H9 (cell line): ENCODE measurements around the gene MKI67. TPM values are rescaled to one million over a fixed set of nuclear protein-coding genes. Genes with fewer than 3 reads are reported as not detected.

ENCODE experiments used
- DNase-seq: peaks from one replicate; pipeline ENCODE4 v3.0.0-alpha.2; 2017
- H2AFZ ChIP-seq: one replicate; pipeline ENCODE4 v1.6.1; 2013; ENCODE audit warnings: mild to moderate bottlenecking, low read length, control low read depth, moderate library complexity
- H2AK5ac ChIP-seq: 2 replicates; pipeline ENCODE4 v1.6.1; 2013; ENCODE audit warnings: low read length, control low read depth, mixed read lengths; ENCODE audit not compliant: insufficient read length
- H2BK120ac ChIP-seq: one replicate; pipeline ENCODE4 v1.6.1; 2013; ENCODE audit warnings: low read depth, mild to moderate bottlenecking, low read length, control low read depth, inconsistent platforms; ENCODE audit not compliant: poor library complexity, severe bottlenecking
- H2BK12ac ChIP-seq: 2 replicates; pipeline ENCODE4 v1.6.1; 2013; ENCODE audit warnings: low read length, control low read depth, mixed read lengths, low read depth; ENCODE audit not compliant: insufficient read length
- H2BK15ac ChIP-seq: 2 replicates; pipeline ENCODE4 v1.6.1; 2013; ENCODE audit warnings: low read depth, low read length, control low read depth
- H2BK20ac ChIP-seq: one replicate; pipeline ENCODE4 v1.6.1; 2013; ENCODE audit warnings: low read depth, mild to moderate bottlenecking, low read length, control low read depth, inconsistent platforms; ENCODE audit not compliant: poor library complexity, severe bottlenecking
- H2BK5ac ChIP-seq: 2 replicates; pipeline ENCODE4 v1.6.1; 2013; ENCODE audit warnings: low read length, control low read depth, mixed read lengths; ENCODE audit not compliant: insufficient read length
- H3K14ac ChIP-seq: 2 replicates; pipeline ENCODE4 v1.6.1; 2013; ENCODE audit warnings: low read length, control low read depth; ENCODE audit not compliant: insufficient read depth
- H3K18ac ChIP-seq: 2 replicates; pipeline ENCODE4 v1.6.1; 2013; ENCODE audit warnings: low read depth, mild to moderate bottlenecking, mixed read lengths, low read length, control low read depth; ENCODE audit not compliant: insufficient read length
- H3K23ac ChIP-seq: 2 replicates; pipeline ENCODE4 v1.6.1; 2013; ENCODE audit warnings: low read length, control low read depth, mixed read lengths, low read depth; ENCODE audit not compliant: insufficient read length
- H3K23me2 ChIP-seq: 2 replicates; pipeline ENCODE4 v1.6.1; 2013; ENCODE audit warnings: low read depth, mild to moderate bottlenecking, mixed read lengths, low read length, control low read depth; ENCODE audit not compliant: insufficient read length, poor library complexity, severe bottlenecking
- H3K27ac ChIP-seq: 2 replicates; pipeline ENCODE4 v1.5.1; 2013; ENCODE audit warnings: low read length, control low read depth, mixed read lengths, low read depth; ENCODE audit not compliant: insufficient read length
- H3K27me3 ChIP-seq: 2 replicates; pipeline ENCODE4 v1.6.1; 2013; ENCODE audit warnings: low read length, control low read depth, inconsistent platforms; ENCODE audit not compliant: insufficient read depth
- H3K4ac ChIP-seq: 2 replicates; pipeline ENCODE4 v1.6.1; 2013; ENCODE audit warnings: low read depth, mild to moderate bottlenecking, control low read depth, inconsistent platforms, low read length, moderate library complexity
- H3K4me1 ChIP-seq: 2 replicates; pipeline ENCODE4 v1.6.1; 2013; ENCODE audit warnings: low read length, control low read depth, inconsistent platforms; ENCODE audit not compliant: insufficient read depth
- H3K4me2 ChIP-seq: 2 replicates; pipeline ENCODE4 v1.6.1; 2013; ENCODE audit warnings: low read length, control low read depth, mixed read lengths; ENCODE audit not compliant: insufficient read length, insufficient read depth
- H3K56ac ChIP-seq: 2 replicates; pipeline ENCODE4 v1.6.1; 2013; ENCODE audit warnings: low read depth, mild to moderate bottlenecking, mixed read lengths, low read length, control low read depth; ENCODE audit not compliant: insufficient read length
- H3K79me1 ChIP-seq: 2 replicates; pipeline ENCODE4 v1.6.1; 2013; ENCODE audit warnings: low read depth, mild to moderate bottlenecking, moderate library complexity, low read length, control low read depth, inconsistent platforms; ENCODE audit not compliant: insufficient read depth, poor library complexity, severe bottlenecking
- H3K79me2 ChIP-seq: 2 replicates; pipeline ENCODE4 v1.6.1; 2013; ENCODE audit warnings: low read length, control low read depth, inconsistent platforms; ENCODE audit not compliant: insufficient read depth
- H3K9ac ChIP-seq: 2 replicates; pipeline ENCODE4 v1.6.1; 2013; ENCODE audit warnings: low read length, control low read depth, mixed read lengths; ENCODE audit not compliant: insufficient read length; ENCODE audit errors: extremely low read depth
- H3K9me3 ChIP-seq: one replicate; pipeline ENCODE4 v1.6.1; 2013; ENCODE audit warnings: low read depth, low read length, inconsistent platforms; ENCODE audit not compliant: control insufficient read depth
- H3T11ph ChIP-seq: one replicate; pipeline ENCODE4 v1.6.1; 2013; ENCODE audit warnings: mild to moderate bottlenecking, low read length, control low read depth, inconsistent platforms
- H4K20me1 ChIP-seq: one replicate; pipeline ENCODE4 v1.6.1; 2013; ENCODE audit not compliant: control insufficient read depth, insufficient read length, insufficient read depth
- H4K5ac ChIP-seq: 2 replicates; pipeline ENCODE4 v1.6.1; 2013; ENCODE audit warnings: low read depth, mild to moderate bottlenecking, mixed read lengths, low read length, control low read depth; ENCODE audit not compliant: insufficient read length
- H4K8ac ChIP-seq: replicated peaks from 2 replicates; pipeline ENCODE4 v1.6.1; 2013; ENCODE audit warnings: low read length, control low read depth, mixed read lengths, low read depth; ENCODE audit not compliant: insufficient read length
- H4K91ac ChIP-seq: 2 replicates; pipeline ENCODE4 v1.6.1; 2013; ENCODE audit warnings: low read depth, mild to moderate bottlenecking, moderate library complexity, mixed read lengths, low read length, control low read depth; ENCODE audit not compliant: insufficient read length
- H3K27ac Mint-ChIP-seq, 3 experiments: 2 replicates in 2 of 3; 3 replicates in 1 of 3; pipeline ENCODE4 v1.8.0; 2020 to 2021; ENCODE audit warnings: mixed read lengths in 3 of 3, mild to moderate bottlenecking in 1 of 3, moderate library complexity in 1 of 3
- H3K27me3 Mint-ChIP-seq: 2 replicates; pipeline ENCODE4 v1.8.0; 2021; ENCODE audit warnings: low read depth, mild to moderate bottlenecking, moderate library complexity, mixed read lengths
- H3K36me3 Mint-ChIP-seq, 3 experiments: 2 replicates in 2 of 3; 3 replicates in 1 of 3; pipeline ENCODE4 v1.8.0; 2020 to 2021; ENCODE audit warnings: low read depth in 3 of 3, mixed read lengths in 3 of 3; ENCODE audit not compliant: insufficient read depth in 1 of 3
- H3K4me1 Mint-ChIP-seq, 2 experiments: 2 replicates each; pipeline ENCODE4 v1.8.0; 2020; ENCODE audit warnings: mixed read lengths in 2 of 2
- H3K4me3 Mint-ChIP-seq, 2 experiments: 2 replicates in 1 of 2; 3 replicates in 1 of 2; pipeline ENCODE4 v1.8.0; 2020 to 2021; ENCODE audit warnings: mild to moderate bottlenecking in 2 of 2, mixed read lengths in 2 of 2, moderate library complexity in 1 of 2
- H3K9me3 Mint-ChIP-seq, 2 experiments: 2 replicates in 1 of 2; 3 replicates in 1 of 2; pipeline ENCODE4 v1.8.0; 2020; ENCODE audit warnings: mild to moderate bottlenecking in 2 of 2, mixed read lengths in 2 of 2, moderate library complexity in 1 of 2
- WGBS: extraction: QIAGEN DNeasy Blood & Tissue Kit; methylation state at CpG from one replicate; pipeline ENCODE4 v1.1.7; 2013; ENCODE audit warnings: missing lambda C conversion rate, low lambda C conversion rate, mixed read lengths; ENCODE audit not compliant: insufficient read length; ENCODE audit errors: extremely low coverage; 5-methylcytosine and 5-hydroxymethylcytosine counted together
- total RNA-seq: library from RNA; stranded (reverse); gene quantifications from 2 replicates; pipeline ENCODE4 v1.2.1, GENCODE V29; 2021
- TF ChIP-seq, protein P1 (sequence below): fragments of 200-600 bp; sonication (generic); conservative IDR thresholded peaks from 3 replicates; pipeline ENCODE4 v1.8.0; 2021; ENCODE audit warnings: antibody characterized with exemption, mild to moderate bottlenecking

MKI67 gene
- total RNA-seq, 1 experiment from 2014 or later, result 108 TPM

DNA sequence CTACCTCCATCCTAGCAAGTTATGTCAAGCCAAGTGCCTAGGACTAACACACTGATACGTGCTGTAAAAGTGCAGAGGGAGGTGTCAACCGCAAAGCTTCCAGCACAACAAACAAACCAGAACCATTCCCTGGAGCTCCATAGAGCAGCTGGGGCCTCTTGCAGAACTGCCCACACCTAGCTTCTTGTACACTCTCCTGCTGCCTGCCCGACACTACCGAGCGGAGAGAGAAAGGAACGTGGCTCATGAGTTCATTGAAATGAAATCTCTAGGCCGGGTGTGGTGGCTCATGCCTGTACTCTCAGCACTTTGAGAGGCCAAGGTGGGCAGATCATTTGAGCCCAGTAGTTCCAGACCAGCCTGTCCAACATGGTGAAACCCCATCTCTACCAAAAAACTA is 73.5 kb downstream of the MKI67 start:
- no peak overlapping the region for H3K27ac Mint-ChIP-seq
- 0 out of 2 replicates have a peak, but pooled peaks cover 3% of the 10 kb centered on the region for H3K27me3 Mint-ChIP-seq
- H3K4ac ChIP-seq, result no peak overlapping the region

More for the DNA sequence above, 73.5 kb downstream of the MKI67 start:
- no peak overlapping the region for H3K9ac ChIP-seq
- H2BK15ac ChIP-seq, result no peak overlapping the region
- WGBS, result no CpG with 5 or more reads among the region's 7 CpGs
- no peak overlapping the region for H3K27ac ChIP-seq
- Mint-ChIP-seq H3K4me1 (peaks cover 4 to 9% of the 10 kb centered on the region in 2 experiments), H3K36me3 (no peaks in the 10 kb centered on the region), H3K4me3 (no peak overlapping the region), H3K9me3 (no peaks in the 10 kb centered on the region)
- no peaks in the 10 kb centered on the region for H3K23me2 ChIP-seq
- no peak overlapping the region for H2BK20ac ChIP-seq
- H2AK5ac ChIP-seq, result no peak overlapping the region
- H4K20me1 ChIP-seq, result no peaks in the 10 kb centered on the region
- no peaks in the 10 kb centered on the region for H3K9me3 ChIP-seq
- no peak overlapping the region for H3K18ac ChIP-seq
- no peak overlapping the region for H2BK120ac ChIP-seq
- H4K8ac ChIP-seq, result no peak overlapping the region
- H3T11ph ChIP-seq, result no peak overlapping the region
- H3K14ac ChIP-seq, result no peak overlapping the region
- no peaks in the 10 kb centered on the region for H3K4me1 ChIP-seq
- no peaks in the 10 kb centered on the region for H3K79me2 ChIP-seq
- no peak overlapping the region for H2BK12ac ChIP-seq
- no peak overlapping the region for H2BK5ac ChIP-seq
- no peak overlapping the region for H3K4me2 ChIP-seq
- DNase-seq, result no peak
- H2AFZ ChIP-seq, result no peak overlapping the region
- TF ChIP-seq, protein P1, sequence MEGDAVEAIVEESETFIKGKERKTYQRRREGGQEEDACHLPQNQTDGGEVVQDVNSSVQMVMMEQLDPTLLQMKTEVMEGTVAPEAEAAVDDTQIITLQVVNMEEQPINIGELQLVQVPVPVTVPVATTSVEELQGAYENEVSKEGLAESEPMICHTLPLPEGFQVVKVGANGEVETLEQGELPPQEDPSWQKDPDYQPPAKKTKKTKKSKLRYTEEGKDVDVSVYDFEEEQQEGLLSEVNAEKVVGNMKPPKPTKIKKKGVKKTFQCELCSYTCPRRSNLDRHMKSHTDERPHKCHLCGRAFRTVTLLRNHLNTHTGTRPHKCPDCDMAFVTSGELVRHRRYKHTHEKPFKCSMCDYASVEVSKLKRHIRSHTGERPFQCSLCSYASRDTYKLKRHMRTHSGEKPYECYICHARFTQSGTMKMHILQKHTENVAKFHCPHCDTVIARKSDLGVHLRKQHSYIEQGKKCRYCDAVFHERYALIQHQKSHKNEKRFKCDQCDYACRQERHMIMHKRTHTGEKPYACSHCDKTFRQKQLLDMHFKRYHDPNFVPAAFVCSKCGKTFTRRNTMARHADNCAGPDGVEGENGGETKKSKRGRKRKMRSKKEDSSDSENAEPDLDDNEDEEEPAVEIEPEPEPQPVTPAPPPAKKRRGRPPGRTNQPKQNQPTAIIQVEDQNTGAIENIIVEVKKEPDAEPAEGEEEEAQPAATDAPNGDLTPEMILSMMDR, result no peak
- H3K23ac ChIP-seq, result no peak overlapping the region
- H3K56ac ChIP-seq, result no peak overlapping the region
- no peaks in the 10 kb centered on the region for H3K79me1 ChIP-seq
- no peak overlapping the region for H4K5ac ChIP-seq
- no peaks in the 10 kb centered on the region for H3K27me3 ChIP-seq
- H4K91ac ChIP-seq, result no peak overlapping the region
